Astrocyte of the cerebellum (primary cell): Measurements from ENCODE around the gene TRIM66.

Experiments used
- DNase-seq: peaks from one replicate; pipeline ENCODE4 v3.0.0-alpha.2; 2011; ENCODE audit warnings: low read depth
- H3K4me3 ChIP-seq: 2 replicates; pipeline ENCODE4 v1.5.1; 2011; ENCODE audit warnings: mild to moderate bottlenecking, low read depth, low read length, moderate library complexity
- in situ Hi-C: cut with HindIII; loops from 2 replicates; pipeline ENCODE4 v1.10.0; 2017; ENCODE audit warnings: low sequenced_read_pairs
- TF ChIP-seq, protein P1 (sequence below): IDR thresholded peaks from 2 replicates; pipeline ENCODE4 v1.5.1; 2012; ENCODE audit warnings: low read length, low read depth, moderate library complexity, mild to moderate bottlenecking; ENCODE audit errors: missing control alignments

The TRIM66 gene

DNA sequence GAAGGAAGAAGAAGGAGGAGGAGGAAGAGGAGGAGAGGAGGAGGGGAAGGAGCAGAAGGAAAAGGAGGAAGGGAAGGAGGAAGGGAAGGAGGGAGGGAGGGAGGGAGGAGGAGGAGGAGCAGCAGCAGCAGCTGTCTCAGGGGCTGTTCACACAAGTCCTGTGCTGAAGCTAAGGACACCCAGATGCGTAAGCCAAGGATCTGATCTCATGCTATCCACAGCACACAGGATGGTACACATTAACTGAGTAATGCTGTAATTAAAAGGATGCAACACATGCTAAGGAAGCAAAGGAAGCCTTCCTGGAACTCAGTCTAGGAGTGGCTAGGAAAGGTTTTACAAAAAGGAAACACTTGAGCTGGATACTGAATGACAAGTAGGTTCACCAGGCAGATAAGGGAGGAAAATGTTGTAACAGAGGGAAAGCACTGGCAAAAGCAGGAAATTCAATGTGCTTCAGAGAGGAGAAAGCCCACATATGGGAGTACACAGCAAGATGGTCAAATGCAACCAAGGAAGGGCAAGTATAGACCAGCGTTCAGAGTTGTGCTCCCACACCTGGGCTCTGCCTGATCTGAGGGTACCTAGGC, 32.0 kb downstream of the TRIM66 start:
- in situ Hi-C loops = no loop called here
- DNase-seq = no peak
- H3K4me3 ChIP-seq = no peak overlapping the region
- TF ChIP-seq, protein P1, sequence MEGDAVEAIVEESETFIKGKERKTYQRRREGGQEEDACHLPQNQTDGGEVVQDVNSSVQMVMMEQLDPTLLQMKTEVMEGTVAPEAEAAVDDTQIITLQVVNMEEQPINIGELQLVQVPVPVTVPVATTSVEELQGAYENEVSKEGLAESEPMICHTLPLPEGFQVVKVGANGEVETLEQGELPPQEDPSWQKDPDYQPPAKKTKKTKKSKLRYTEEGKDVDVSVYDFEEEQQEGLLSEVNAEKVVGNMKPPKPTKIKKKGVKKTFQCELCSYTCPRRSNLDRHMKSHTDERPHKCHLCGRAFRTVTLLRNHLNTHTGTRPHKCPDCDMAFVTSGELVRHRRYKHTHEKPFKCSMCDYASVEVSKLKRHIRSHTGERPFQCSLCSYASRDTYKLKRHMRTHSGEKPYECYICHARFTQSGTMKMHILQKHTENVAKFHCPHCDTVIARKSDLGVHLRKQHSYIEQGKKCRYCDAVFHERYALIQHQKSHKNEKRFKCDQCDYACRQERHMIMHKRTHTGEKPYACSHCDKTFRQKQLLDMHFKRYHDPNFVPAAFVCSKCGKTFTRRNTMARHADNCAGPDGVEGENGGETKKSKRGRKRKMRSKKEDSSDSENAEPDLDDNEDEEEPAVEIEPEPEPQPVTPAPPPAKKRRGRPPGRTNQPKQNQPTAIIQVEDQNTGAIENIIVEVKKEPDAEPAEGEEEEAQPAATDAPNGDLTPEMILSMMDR = no peak

GRCh38 chr11:8649361-8649760, 33.1 kb downstream of the TRIM66 start:
- TF ChIP-seq, protein P1 = no peak
- no peak for DNase-seq
- H3K4me3 ChIP-seq = no peak overlapping the region
- in situ Hi-C loops = no loop called here

GRCh38 chr11:8646873-8647272, 35.6 kb downstream of the TRIM66 start:
- in situ Hi-C loops = no loop called here
- DNase-seq = no peak
- TF ChIP-seq, protein P1 = no peak
- H3K4me3 ChIP-seq = no peak overlapping the region

DNA sequence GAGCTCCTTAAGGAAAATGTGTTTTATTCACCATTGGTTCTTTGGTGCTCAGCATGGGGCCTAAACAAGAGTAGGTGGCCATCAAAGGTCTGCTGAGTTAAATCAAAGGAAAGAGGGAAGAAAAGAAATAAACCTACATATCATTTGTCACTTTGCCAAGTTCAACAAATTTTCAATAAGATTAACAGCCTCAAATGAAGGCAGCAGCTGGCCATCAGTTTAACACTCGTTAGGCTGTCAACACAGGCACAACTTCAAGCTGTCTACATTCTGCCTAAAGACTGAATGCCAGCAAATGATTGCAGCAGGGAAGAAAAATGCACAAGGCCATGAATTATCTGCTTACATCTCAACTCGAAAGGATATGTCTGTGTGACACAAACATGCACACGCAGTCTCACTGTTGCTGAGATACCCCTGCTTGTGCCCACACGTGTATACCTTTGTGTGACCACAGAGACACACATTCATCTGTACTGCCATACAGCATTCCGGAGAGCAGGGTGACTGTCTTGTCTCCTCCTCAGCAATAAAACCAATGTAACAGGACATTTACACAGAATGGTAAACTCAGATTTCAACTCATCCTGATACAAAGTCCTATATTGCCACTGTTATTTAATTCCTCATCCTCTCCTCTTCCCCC, 40.1 kb downstream of the TRIM66 start:
- DNase-seq = no peak
- in situ Hi-C loops = no loop called here
- TF ChIP-seq, protein P1 = no peak
- no peak overlapping the region for H3K4me3 ChIP-seq

GRCh38 chr11:8641332-8641731, 41.1 kb downstream of the TRIM66 start:
- TF ChIP-seq, protein P1 = no peak
- DNase-seq = no peak
- no peak overlapping the region for H3K4me3 ChIP-seq
- in situ Hi-C loops = no loop called here

- no peak overlapping the region for H3K4me3 ChIP-seq
- TF ChIP-seq, protein P1 = no peak
- in situ Hi-C loops = no loop called here
- no peak for DNase-seq
These were observed 42.1 kb downstream of the TRIM66 start for GRCh38 chr11:8640267-8640906.
